Activated CD8-positive, alpha-beta memory T cell treated with anti-CD3 and anti-CD28 coated beads, Interleukin-2, amount 50 U/mL, for 1 hour (primary cell): Measurements from ENCODE around the gene IGF1R.

Experiments used
- DNase-seq: peaks from one replicate; pipeline ENCODE4 v3.0.0-alpha.2; 2020; ENCODE audit errors: extremely low read depth

IGF1R gene

GRCh38 chr15:98796685-98797357 lies 148.5 kb downstream of the IGF1R start:
- no peak for DNase-seq

GRCh38 chr15:98798375-98798893 lies 150.1 kb downstream of the IGF1R start:
- no peak for DNase-seq

GRCh38 chr15:98799461-98800390 lies 151.4 kb downstream of the IGF1R start:
- DNase-seq = no peak

DNA sequence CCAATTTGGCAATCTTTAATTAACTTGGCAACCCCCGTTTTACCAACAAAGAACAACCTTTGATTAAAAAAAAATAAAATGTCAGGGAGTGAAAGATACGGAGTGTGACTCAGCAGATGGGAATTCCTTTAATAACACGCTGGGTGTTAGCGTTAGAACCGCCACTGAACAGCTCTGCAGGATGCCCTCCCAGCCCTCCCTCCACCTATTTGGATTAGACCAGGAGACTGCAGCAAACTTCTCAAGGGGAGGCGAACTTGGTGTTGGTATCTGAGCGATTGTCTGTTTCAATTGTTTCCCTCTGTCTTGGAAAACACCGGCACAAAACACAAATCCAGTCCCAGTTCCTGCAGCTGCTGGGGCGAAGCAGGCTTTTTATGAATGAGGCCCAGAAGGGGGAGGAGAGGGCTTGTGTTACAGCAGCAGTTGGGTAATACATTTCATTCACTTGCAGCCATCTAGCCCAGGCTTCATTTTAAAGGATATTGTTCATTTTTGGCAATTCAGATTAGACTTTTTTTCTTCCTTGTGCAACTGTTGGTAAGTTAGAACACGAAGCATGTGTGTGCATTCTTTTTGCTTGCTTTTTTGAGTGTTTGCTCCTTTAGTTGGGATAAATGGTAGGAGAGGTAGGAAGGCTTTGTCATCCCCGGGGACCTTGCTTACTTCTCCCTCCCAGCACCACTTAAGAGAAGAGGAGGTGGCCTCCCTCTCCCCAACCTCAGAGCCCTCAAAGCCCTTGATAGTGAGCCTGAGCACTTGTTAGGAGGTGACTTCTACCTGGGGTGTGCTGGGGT lies 152.3 kb downstream of the IGF1R start:
- DNase-seq = no peak

DNA sequence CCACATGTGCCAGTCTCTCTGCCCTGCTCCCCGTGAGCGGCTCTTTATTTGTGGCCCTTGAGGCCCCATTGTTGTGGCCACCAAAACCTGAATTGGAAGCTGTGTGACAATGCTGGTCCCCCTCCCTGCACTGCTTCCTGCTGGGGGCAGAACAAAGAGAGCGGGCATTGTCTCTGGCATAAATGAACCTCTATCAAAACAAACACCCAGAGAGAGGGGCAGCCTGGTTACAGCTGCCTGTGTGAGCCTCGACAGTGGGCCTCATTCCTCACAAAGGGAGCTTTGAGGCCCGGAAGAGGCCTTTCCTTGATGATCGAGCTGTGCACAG lies 152.9 kb downstream of the IGF1R start:
- DNase-seq = no peak

DNA sequence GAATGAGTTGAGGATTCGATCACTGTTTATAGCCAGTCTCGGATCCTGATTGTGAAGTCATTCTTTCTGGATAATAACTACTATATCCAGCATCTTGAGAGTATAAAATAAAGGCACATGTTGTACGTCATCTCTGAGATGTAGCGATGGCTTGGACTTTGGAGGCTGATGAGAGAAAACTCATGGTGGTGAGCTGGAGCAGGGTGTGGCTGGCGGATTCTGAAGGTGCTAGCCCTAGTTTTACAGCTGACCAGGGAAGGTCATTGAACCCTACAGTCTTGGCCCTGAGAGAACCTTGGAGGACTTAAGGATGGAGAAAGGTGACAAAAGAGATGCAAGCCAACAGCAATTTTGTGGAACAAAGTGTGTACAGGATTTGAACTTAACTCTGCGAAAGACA lies 153.8 kb downstream of the IGF1R start:
- no peak for DNase-seq

- no peak for DNase-seq
These were observed 155.1 kb downstream of the IGF1R start for GRCh38 chr15:98803228-98804056.

DNA sequence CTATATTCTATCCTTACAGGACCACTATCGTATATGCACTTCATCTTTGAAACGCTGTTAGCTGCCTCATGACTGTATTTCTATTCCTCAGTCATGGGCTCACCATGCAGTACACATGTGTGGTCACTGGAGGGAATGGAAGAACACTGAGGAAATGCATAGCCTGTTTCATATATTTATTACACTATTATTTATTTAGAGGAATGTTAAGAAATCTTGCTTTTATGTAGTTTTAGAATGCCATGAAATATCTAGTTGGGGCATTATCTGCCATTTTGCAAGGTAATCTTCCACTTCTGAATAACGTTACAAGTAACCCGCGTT lies 155.7 kb downstream of the IGF1R start:
- no peak for DNase-seq

GRCh38 chr15:98805434-98806274 lies 157.3 kb downstream of the IGF1R start:
- no peak for DNase-seq

DNA sequence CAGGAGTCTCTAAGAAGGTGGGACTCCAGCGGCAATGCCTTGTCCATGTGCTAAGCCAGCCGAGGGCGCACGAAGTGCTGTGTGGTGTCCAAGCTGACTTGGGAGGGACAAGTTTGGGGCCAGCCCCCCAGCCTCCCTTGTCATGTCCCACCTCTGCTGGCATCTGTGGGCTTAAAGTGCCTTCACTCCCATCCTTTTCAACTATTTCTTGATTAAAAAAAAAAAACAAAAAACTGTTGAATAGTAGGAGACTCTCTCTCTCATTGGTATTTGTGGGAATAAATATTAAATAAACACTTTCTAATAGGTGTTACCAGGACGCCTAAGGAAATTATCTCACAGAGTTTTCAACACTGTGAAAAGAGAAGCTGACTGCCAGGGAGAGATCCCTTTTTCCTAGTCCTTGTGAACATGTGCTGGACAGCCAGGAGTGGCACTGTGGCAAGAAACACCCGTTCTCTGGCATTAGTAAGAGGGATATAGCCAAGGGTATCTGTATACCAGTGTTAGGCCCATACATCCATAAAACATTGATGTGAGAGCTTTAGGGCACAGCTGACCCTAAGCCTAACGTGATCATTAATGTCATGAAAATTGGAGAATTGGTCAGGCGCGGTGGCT lies 158.0 kb downstream of the IGF1R start:
- no peak for DNase-seq

- DNase-seq = no peak
These were observed 158.9 kb downstream of the IGF1R start for GRCh38 chr15:98807262-98807661.

DNA sequence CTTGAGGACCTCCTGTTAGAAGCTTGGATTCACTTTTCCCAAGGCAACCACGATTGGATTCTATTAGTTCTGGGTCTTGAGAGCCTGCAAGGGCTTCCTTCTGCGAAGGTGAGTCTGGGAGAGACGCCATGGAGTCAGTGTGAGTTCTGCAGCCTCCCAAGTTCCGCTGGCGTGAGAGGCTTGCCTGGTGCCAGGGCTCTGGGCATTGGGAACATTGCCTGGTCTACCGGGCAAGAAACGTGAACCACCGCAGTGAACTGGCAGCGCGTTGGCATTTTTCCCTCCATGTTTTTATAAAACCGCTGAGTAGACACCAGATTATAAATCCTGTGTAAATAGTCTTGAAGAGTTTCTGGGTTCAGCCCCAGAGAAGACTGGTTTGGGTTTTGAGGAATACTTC lies 160.9 kb downstream of the IGF1R start:
- no peak for DNase-seq

DNA sequence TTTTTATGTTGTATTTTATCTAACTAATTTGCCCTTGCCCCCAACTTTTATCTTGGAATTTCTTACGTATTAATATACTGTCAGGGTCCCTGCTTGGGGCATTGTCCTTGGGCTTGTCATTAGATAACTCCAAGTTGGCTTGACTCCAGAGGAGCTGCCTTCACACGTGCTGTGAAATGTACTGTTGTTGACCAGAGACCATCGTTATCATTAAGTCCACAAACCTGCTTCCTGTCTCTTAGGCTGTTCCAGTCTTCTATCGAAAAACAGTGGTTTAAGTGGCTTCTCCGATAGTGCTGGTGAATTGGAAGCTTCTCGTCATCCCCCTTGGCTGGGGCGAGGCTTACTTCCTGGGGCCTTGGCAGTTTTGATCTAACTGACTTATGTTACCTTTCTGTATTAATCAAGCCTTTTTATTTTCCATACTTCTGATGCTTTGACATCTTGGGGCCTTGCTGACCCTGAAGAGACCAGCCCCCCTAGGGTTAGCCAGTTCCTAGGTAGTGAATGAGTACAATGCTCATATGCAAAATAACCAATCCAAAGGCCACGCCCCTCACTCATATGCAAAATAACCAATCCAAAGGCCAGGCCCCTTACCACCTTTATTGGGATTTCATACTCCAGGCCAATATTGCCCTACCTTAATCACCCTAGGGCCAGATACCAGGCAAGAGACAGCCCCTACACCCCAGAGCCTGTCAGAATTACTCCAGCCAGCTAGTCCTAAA lies 164.5 kb downstream of the IGF1R start:
- DNase-seq = no peak

DNA sequence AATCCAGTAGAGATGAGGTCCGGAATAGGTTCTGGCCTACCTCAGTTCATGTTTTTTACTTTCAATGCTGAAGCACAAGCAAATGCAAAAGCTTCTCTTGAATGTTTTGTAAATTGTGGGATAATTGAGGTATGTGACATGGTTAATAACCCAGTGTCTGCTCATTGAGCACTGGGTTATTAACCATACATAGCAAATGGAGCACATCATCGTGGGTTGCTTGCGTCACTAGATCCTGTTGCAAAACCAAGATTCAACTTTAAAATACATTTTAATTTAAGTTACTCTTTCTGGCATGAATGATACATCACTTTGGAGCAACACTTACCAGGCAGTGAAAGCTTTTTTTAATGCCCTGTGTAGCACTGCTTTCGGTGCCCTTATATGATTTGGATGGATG lies 165.6 kb downstream of the IGF1R start:
- DNase-seq = no peak

DNA sequence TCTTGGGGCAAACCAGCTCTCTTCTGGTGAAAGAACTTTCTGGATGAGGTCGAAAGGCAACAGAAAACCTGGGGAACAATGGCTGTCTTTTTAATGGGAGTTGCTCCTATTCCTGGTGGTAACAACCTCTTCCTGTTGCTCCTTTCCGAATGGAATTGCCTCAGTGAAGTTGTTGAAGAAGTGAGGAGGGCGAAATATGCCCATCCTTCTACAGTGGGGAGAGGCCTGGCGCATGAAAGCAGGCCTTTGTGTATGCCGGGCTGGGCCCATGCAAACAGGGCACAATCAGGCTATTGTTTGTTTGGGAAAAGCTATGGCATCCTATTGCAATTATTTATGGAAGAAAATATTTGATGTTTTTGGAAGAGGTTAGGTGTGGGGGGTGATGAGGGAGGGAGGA lies 166.9 kb downstream of the IGF1R start:
- DNase-seq = no peak

GRCh38 chr15:98817745-98818144 lies 169.4 kb downstream of the IGF1R start:
- DNase-seq = no peak

DNA sequence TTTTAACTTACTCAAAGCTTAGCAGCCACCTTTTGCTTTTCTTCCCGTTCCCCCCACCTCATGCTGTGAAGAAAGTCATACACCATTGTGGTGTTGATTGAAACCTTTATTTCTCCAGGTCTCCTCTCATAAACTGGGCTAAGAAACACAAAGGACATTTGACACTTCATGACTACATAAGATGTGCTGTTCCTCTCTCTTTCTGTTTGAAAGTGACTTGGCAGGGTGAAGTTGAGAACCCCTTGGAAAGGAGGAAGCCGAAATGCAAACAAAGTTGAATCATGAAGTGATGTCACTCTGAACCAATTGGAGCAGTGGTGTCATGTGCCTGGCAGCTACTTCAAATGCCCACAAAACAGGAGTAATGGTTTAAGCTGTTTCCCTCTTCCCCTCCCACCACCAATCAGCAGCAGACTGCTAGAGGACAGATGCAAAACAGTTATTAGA lies 174.7 kb downstream of the IGF1R start:
- DNase-seq = no peak

DNA sequence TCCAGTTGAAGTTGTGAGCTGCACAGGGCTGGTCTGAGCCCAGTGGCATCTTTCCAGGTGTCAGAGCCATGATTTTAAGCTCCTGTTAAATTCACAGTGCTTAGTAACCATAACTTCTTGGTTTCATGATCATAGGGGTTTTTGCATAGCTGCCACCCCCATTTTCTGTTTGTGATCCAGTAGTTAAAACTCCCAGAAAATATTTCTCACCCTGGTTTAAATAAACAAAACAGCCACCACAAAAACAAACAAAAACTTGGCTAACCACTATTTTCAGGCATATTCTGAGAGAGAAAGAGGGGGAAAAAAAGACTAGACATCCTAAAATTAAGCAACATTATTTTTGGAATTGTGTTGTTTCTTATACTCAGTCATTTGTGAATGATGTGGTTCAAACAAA lies 175.3 kb downstream of the IGF1R start:
- no peak for DNase-seq

DNA sequence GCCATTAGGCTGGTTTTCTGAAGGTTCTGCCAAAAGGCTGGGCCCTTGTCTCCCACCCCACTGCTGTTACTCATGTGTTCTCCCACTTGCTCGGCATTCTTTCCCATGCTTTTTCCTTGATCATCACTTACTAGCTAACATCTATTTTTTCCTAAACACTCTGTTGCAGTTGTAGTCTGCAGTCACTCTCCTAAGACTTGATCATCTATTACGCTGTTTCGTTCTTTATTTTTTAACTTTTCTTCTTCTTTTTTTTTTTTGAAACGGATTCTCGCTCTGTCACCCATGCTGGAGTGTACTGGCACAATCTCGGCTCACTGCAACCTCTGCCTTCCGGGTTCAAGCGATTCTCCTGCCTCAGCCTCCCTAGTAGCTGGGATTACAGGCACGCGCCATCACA lies 176.3 kb downstream of the IGF1R start:
- no peak for DNase-seq
